DMS153 treated with DMSO at 0.1 percent for 48 hours (cell line): ENCODE results near the gene MOB3A.

Experiments
- DNase-seq: peaks from one replicate; lab custom pipeline; 2025; ENCODE audit not compliant: unreplicated experiment; lab: John Stamatoyannopoulos, UW

MOB3A gene

GRCh38 chr19:2126879-2127518 lies 30.9 kb upstream of the MOB3A start:
- DNase-seq: no peak

- DNase-seq: no peak
These were observed 27.7 kb upstream of the MOB3A start for GRCh38 chr19:2123682-2124387.

- no peak for DNase-seq
These were observed 26.9 kb upstream of the MOB3A start for GRCh38 chr19:2122982-2123381.

GRCh38 chr19:2122251-2122650 lies 26.1 kb upstream of the MOB3A start:
- no peak for DNase-seq

GRCh38 chr19:2121416-2122051 lies 25.4 kb upstream of the MOB3A start:
- no peak for DNase-seq

- DNase-seq: no peak
These were observed 24.7 kb upstream of the MOB3A start for GRCh38 chr19:2120821-2121220.

GRCh38 chr19:2119921-2120785 lies 24.0 kb upstream of the MOB3A start:
- no peak for DNase-seq

GRCh38 chr19:2118438-2118837 lies 22.3 kb upstream of the MOB3A start:
- DNase-seq: no peak

- no peak for DNase-seq
These were observed 21.3 kb upstream of the MOB3A start for GRCh38 chr19:2117215-2117960.

- no peak for DNase-seq
These were observed 20.4 kb upstream of the MOB3A start for GRCh38 chr19:2116507-2116906.

GRCh38 chr19:2115911-2116426 lies 19.8 kb upstream of the MOB3A start:
- DNase-seq: no peak

- DNase-seq: no peak
These were observed 19.2 kb upstream of the MOB3A start for GRCh38 chr19:2115324-2115723.

GRCh38 chr19:2114821-2115220 lies 18.7 kb upstream of the MOB3A start:
- no peak for DNase-seq

GRCh38 chr19:2114218-2114617 lies 18.1 kb upstream of the MOB3A start:
- DNase-seq: no peak

GRCh38 chr19:2113439-2114211 lies 17.5 kb upstream of the MOB3A start:
- no peak for DNase-seq

GRCh38 chr19:2112516-2113320 lies 16.6 kb upstream of the MOB3A start:
- no peak for DNase-seq

- no peak for DNase-seq
These were observed 15.8 kb upstream of the MOB3A start for GRCh38 chr19:2111886-2112285.

- no peak for DNase-seq
These were observed 15.3 kb upstream of the MOB3A start for GRCh38 chr19:2111425-2111824.

- no peak for DNase-seq
These were observed 14.7 kb upstream of the MOB3A start for GRCh38 chr19:2110822-2111221.
